Measurements from ENCODE around the gene GXYLT1. TPM values are rescaled to one million over a fixed set of nuclear protein-coding genes. Genes with fewer than 3 reads are reported as not detected.
"Not testable (repeated sequence)": the region's sequence is repeated elsewhere in the genome, so short reads cannot be mapped to it uniquely, and the experiment has no call there.

GXYLT1 gene
- total and polyA plus RNA-seq, 9 donors = 3.8 to 15.4 (median 11.7) TPM

DNA sequence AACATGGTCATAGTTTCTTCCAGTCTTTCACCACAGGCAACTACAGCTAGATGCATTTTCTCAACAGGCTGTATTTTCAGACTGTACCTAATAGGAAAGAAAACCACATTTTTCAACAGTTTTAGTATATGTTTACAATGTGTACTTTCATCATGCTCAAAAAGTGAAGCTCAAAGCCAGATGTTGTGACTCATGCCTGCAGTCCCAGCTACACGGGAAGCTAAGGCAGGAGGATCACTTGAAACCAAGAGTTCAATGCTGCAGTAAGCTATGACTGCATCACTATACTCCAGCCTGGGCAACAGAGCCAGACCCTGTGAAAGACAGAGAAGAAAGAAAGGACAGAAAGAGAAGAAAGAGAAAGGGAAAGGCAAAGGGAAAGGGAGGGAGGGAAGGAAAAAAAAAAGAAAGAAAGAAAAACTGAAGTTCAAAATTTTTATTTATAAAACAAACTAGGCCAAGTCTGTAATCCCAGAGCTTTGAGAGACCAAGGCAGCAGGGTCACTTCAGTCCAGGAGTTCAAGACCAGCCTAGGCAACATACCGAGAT, 25.5 kb downstream of the GXYLT1 start:
- intact Hi-C loops (cut with DNase I) = no loop called here
- Histone ChIP-seq H3K9me3 (no peaks in the 10 kb centered on the region), H3K27me3 (no peaks in the 10 kb centered on the region), H3K4me1 (ENCODE audit: insufficient read depth) (no peaks in the 10 kb centered on the region), H3K27ac (no peak overlapping the region), H3K36me3 (no peaks in the 10 kb centered on the region), H3K4me3 (no peak overlapping the region)
- no peak for TF ChIP-seq EP300 (IDR thresholded peaks at IDR 0.05)
- no peak for DNase-seq
- WGBS, 3 donors = 45 to 52% (median 48%) methylated on average over 2 of the region's 2 CpGs

DNA sequence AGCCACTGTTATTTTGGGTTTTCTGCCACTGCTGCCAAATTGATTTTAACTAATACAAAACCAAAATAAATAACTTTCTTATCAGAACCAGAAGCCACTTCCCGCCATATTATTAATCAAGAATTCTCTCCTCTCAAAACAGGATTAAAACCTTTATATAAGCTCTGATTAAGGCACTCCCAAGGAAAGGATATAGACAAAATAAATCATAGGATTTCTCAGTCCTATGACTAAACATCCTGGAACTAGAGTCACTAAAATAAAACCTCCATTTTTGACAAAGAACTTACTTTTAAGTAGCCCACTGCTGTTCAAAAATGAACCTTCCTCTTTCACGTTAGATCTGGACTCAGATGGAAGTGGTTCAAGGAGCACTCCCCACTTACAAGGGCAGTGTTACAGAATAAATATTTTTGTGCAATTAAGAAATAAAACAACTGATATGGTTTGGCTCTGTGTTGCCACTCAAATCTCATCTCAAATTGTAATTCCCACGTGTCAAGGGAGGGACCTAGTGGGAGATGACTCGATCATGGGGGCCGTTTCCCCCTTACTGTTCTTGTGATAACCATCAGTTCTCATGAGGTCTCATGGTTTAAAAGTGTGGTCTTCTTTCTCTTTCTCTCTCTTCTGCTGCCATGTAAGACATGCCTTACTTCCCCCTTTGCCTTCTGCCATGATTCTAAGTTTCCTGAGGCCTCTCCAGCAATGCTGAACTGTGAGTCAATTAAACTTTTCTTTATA, 26.4 kb downstream of the GXYLT1 start:
- Histone ChIP-seq H3K27ac (no peak overlapping the region), H3K27me3 (no peaks in the 10 kb centered on the region)
- 57 to 74% (median 62%) methylated on average over 5 of the region's 5 CpGs for WGBS, 3 donors

DNA sequence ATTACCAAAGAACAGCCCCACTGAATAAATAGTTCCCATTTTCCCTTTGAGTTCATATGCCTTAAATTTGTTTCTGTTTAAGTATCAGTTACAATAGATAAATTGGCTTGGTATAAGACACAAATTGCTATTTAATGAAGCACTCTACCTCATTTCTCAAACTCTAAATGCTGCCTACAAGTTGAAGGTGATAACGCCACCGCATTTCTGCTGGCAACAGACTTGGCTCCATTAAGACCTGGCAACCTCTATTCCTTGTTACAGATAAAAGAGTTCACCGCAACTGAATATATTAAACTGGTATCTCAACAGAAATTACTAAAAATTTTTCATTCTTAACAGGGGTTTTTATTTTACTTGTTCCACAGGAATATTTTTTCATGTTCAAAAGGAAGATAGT, 35.6 kb downstream of the GXYLT1 start:
- H3K4me3 ChIP-seq = no peak overlapping the region
- TF ChIP-seq POLR2A (IDR thresholded peaks at IDR 0.05) (no peak), EP300 (IDR thresholded peaks at IDR 0.05) (no peak)
- TF ChIP-seq, protein P1, sequence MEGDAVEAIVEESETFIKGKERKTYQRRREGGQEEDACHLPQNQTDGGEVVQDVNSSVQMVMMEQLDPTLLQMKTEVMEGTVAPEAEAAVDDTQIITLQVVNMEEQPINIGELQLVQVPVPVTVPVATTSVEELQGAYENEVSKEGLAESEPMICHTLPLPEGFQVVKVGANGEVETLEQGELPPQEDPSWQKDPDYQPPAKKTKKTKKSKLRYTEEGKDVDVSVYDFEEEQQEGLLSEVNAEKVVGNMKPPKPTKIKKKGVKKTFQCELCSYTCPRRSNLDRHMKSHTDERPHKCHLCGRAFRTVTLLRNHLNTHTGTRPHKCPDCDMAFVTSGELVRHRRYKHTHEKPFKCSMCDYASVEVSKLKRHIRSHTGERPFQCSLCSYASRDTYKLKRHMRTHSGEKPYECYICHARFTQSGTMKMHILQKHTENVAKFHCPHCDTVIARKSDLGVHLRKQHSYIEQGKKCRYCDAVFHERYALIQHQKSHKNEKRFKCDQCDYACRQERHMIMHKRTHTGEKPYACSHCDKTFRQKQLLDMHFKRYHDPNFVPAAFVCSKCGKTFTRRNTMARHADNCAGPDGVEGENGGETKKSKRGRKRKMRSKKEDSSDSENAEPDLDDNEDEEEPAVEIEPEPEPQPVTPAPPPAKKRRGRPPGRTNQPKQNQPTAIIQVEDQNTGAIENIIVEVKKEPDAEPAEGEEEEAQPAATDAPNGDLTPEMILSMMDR (IDR thresholded peaks at IDR 0.05) = no peak
- H3K36me3 ChIP-seq = no peaks in the 10 kb centered on the region
- H3K4me1 ChIP-seq (ENCODE audit: insufficient read depth) = no peaks in the 10 kb centered on the region
- H3K27me3 ChIP-seq = no peaks in the 10 kb centered on the region
- intact Hi-C loops (cut with DNase I) = no loop called here
- DNase-seq = no peak
- no peaks in the 10 kb centered on the region for H3K9me3 ChIP-seq
- no peak overlapping the region for H3K27ac ChIP-seq
- WGBS, 3 donors = 78 to 91% (median 88%) methylated on average over 3 of the region's 3 CpGs

More for the DNA sequence above, 26.4 kb downstream of the GXYLT1 start:
- H3K4me1 ChIP-seq (ENCODE audit: insufficient read depth) = no peaks in the 10 kb centered on the region
- H3K9me3 ChIP-seq = no peaks in the 10 kb centered on the region
- TF ChIP-seq POLR2A (IDR thresholded peaks at IDR 0.05) (no peak), EP300 (IDR thresholded peaks at IDR 0.05) (no peak)
- TF ChIP-seq, protein P1 (IDR thresholded peaks at IDR 0.05) = no peak
- H3K36me3 ChIP-seq = no peaks in the 10 kb centered on the region
- no peak overlapping the region for H3K4me3 ChIP-seq
- intact Hi-C loops (cut with DNase I) = no loop called here
- DNase-seq = no peak

DNA sequence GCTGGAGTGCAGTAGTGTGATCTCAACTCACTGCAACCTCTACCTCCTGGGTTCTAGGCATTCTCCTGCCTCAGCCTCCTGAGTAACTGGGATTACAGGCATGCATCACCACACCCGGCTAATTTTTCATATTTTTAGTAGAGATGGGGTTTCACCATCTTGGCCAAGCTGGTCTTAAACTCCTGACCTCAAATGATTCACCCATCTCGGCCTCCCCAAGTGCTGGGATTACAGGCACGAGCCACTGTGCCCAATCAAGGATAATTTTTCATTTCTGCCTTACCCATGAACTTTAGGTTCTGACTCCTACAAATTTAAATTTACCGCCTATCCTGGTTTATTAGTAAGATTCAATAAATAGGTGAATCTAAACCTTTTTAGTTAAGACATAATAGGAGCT, 37.9 kb downstream of the GXYLT1 start:
- WGBS, 3 donors = 94 to 99% (median 98%) methylated on average over 4 of the region's 4 CpGs

DNA sequence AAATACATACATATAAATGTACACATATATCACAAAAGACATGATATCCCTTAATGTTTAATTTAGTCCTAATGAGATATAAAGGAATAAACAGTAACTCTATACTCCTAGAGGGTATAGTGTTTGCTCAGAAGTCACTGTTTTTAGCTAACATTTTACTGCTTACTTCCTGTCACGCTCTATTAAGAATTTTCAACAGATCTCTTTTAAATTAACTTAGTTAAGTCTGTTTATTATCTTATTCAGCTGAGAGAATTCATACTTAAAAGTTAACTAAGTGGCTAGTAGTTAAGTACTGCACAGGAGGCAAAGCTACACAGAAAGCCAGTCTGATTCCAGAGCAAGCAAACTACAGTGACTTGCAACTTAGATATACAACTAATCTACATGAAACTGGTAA, 39.9 kb downstream of the GXYLT1 start:
- intact Hi-C loops (cut with DNase I) = no loop called here
- WGBS, 3 donors = 82 to 92% (median 89%) methylated on average over 1 of the region's 1 CpG
- no peak overlapping the region for H3K27ac ChIP-seq
- H3K4me1 ChIP-seq (ENCODE audit: insufficient read depth) = no peaks in the 10 kb centered on the region
- H3K9me3 ChIP-seq = no peaks in the 10 kb centered on the region
- no peak for DNase-seq
- TF ChIP-seq, protein P1 (IDR thresholded peaks at IDR 0.05) = no peak
- TF ChIP-seq EP300 (IDR thresholded peaks at IDR 0.05) (no peak), POLR2A (IDR thresholded peaks at IDR 0.05) (no peak)
- H3K27me3 ChIP-seq = no peaks in the 10 kb centered on the region
- H3K4me3 ChIP-seq = no peak overlapping the region
- no peaks in the 10 kb centered on the region for H3K36me3 ChIP-seq

More for the DNA sequence above, 37.9 kb downstream of the GXYLT1 start:
- H3K36me3 ChIP-seq; intact Hi-C loops (cut with DNase I); DNase-seq; H3K4me1 ChIP-seq (ENCODE audit: insufficient read depth); H3K4me3 ChIP-seq; H3K9me3 ChIP-seq; H3K27ac ChIP-seq; H3K27me3 ChIP-seq: not testable (repeated sequence)

Data from ovary (tissue), 9 donors.